GM13976 (cell line): ENCODE measurements around the gene TUBA3C.

Experiments
- DNase-seq: peaks from one replicate; pipeline ENCODE4 v3.0.0; 2012; ENCODE audit warnings: low spot score
- in situ Hi-C: fragments of 300-500 bp; cut with MboI; formaldehyde crosslinking; loops from one replicate; pipeline ENCODE4 v1.12.0; 2022; ENCODE audit warnings: low sequenced_read_pairs, mixed read lengths, inconsistent platforms; ENCODE audit not compliant: unreplicated experiment
- TF ChIP-seq, protein P1 (sequence below): IDR thresholded peaks from 2 replicates; pipeline ENCODE4 v1.5.1; 2012; ENCODE audit warnings: borderline replicate concordance, mild to moderate bottlenecking; ENCODE audit not compliant: insufficient read depth; ENCODE audit errors: extremely low read depth, missing control alignments, control extremely low read depth

Gene TUBA3C

GRCh38 chr13:19150226-19150625, 31.4 kb downstream of the TUBA3C start:
- TF ChIP-seq, protein P1, sequence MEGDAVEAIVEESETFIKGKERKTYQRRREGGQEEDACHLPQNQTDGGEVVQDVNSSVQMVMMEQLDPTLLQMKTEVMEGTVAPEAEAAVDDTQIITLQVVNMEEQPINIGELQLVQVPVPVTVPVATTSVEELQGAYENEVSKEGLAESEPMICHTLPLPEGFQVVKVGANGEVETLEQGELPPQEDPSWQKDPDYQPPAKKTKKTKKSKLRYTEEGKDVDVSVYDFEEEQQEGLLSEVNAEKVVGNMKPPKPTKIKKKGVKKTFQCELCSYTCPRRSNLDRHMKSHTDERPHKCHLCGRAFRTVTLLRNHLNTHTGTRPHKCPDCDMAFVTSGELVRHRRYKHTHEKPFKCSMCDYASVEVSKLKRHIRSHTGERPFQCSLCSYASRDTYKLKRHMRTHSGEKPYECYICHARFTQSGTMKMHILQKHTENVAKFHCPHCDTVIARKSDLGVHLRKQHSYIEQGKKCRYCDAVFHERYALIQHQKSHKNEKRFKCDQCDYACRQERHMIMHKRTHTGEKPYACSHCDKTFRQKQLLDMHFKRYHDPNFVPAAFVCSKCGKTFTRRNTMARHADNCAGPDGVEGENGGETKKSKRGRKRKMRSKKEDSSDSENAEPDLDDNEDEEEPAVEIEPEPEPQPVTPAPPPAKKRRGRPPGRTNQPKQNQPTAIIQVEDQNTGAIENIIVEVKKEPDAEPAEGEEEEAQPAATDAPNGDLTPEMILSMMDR, result no peak
- in situ Hi-C loops, result no loop called here

GRCh38 chr13:19148561-19148960, 33.1 kb downstream of the TUBA3C start:
- TF ChIP-seq, protein P1, result no peak
- in situ Hi-C loops, result loop anchor here (25.0 kb wide), 1 partner anchor 89 kb away; no protein-coding TSS in a partner anchor
- no peak for DNase-seq

More at GRCh38 chr13:19150226-19150625, 31.4 kb downstream of the TUBA3C start:
- DNase-seq, result no peak
